ENCODE measurements around the gene URGCP.

- no peak for TF ChIP-seq CTCF (IDR thresholded peaks at IDR 0.05; ENCODE audit: low read depth, low read length)
- TF ChIP-seq MAX (IDR thresholded peaks at IDR 0.05; ENCODE audit: low read depth, low read length): no peak
Measured at GRCh38 chr7:43921423-43921822, 15.0 kb upstream of the URGCP start.

Data from NB4 (cell line).